ENCODE data around the gene SGPP1. TPM values are rescaled to one million over a fixed set of nuclear protein-coding genes. Genes with fewer than 3 reads are reported as not detected.
"Not testable (repeated sequence)": the region's sequence is repeated elsewhere in the genome, so short reads cannot be mapped to it uniquely, and the experiment has no call there.

The SGPP1 gene
- total RNA-seq, 1 donor from 2014 or later, result 8.2 TPM

GRCh38 chr14:63757211-63757610 lies 29.3 kb upstream of the SGPP1 start:
- Mint-ChIP-seq H3K27ac (no peak overlapping the region), H3K4me3 (no peak overlapping the region), H3K9me3 (peaks cover 5% of the 10 kb centered on the region), H3K27me3 (no peaks in the 10 kb centered on the region), H3K4me1 (ENCODE audit: unreplicated experiment) (peaks cover 5% of the 10 kb centered on the region), H3K36me3 (no peaks in the 10 kb centered on the region)
- DNase-seq (ENCODE audit: extremely low spot score, unreplicated experiment), result no peak
- TF ChIP-seq CTCF (conservative IDR thresholded peaks at IDR 0.05), result no peak

GRCh38 chr14:63752449-63753169 lies 24.7 kb upstream of the SGPP1 start:
- DNase-seq (ENCODE audit: extremely low spot score, unreplicated experiment), result no peak

GRCh38 chr14:63751076-63751475 lies 23.2 kb upstream of the SGPP1 start:
- not testable (repeated sequence) for H3K36me3 Mint-ChIP-seq; H3K27me3 Mint-ChIP-seq; H3K9me3 Mint-ChIP-seq; H3K4me1 Mint-ChIP-seq (ENCODE audit: unreplicated experiment); DNase-seq (ENCODE audit: extremely low spot score, unreplicated experiment); H3K27ac Mint-ChIP-seq; H3K4me3 Mint-ChIP-seq

More at GRCh38 chr14:63752449-63753169, 24.7 kb upstream of the SGPP1 start:
- Mint-ChIP-seq H3K4me3 (no peak overlapping the region), H3K27me3 (no peaks in the 10 kb centered on the region), H3K9me3 (no peaks in the 10 kb centered on the region), H3K36me3 (no peaks in the 10 kb centered on the region), H3K4me1 (ENCODE audit: unreplicated experiment) (no peaks in the 10 kb centered on the region), H3K27ac (no peak overlapping the region)
- no peak for TF ChIP-seq CTCF (conservative IDR thresholded peaks at IDR 0.05)

GRCh38 chr14:63747846-63748245 lies 20.0 kb upstream of the SGPP1 start:
- DNase-seq (ENCODE audit: extremely low spot score, unreplicated experiment), result no peak
- Mint-ChIP-seq H3K27me3 (no peaks in the 10 kb centered on the region), H3K36me3 (no peaks in the 10 kb centered on the region), H3K4me3 (no peak overlapping the region), H3K9me3 (no peaks in the 10 kb centered on the region), H3K4me1 (ENCODE audit: unreplicated experiment) (peaks cover 5% of the 10 kb centered on the region), H3K27ac (no peak overlapping the region)
- TF ChIP-seq CTCF (conservative IDR thresholded peaks at IDR 0.05), result no peak

GRCh38 chr14:63745858-63746425 lies 18.1 kb upstream of the SGPP1 start:
- Mint-ChIP-seq H3K4me3 (no peak overlapping the region), H3K27me3 (no peaks in the 10 kb centered on the region), H3K9me3 (no peaks in the 10 kb centered on the region), H3K4me1 (ENCODE audit: unreplicated experiment) (peaks cover 5% of the 10 kb centered on the region), H3K36me3 (no peaks in the 10 kb centered on the region), H3K27ac (no peak overlapping the region)
- no peak for TF ChIP-seq CTCF (conservative IDR thresholded peaks at IDR 0.05)
- DNase-seq (ENCODE audit: extremely low spot score, unreplicated experiment), result no peak

GRCh38 chr14:63745272-63745671 lies 17.4 kb upstream of the SGPP1 start:
- Mint-ChIP-seq H3K36me3 (no peaks in the 10 kb centered on the region), H3K27ac (no peak overlapping the region), H3K4me3 (no peak overlapping the region), H3K27me3 (no peaks in the 10 kb centered on the region), H3K4me1 (ENCODE audit: unreplicated experiment) (peaks cover 5% of the 10 kb centered on the region), H3K9me3 (no peaks in the 10 kb centered on the region)
- no peak for DNase-seq (ENCODE audit: extremely low spot score, unreplicated experiment)
- TF ChIP-seq CTCF (conservative IDR thresholded peaks at IDR 0.05), result no peak
